Kidney tubule cell (primary cell): ENCODE measurements around the gene CCDC171.
"Not testable (repeated sequence)": the region's sequence is repeated elsewhere in the genome, so short reads cannot be mapped to it uniquely, and the experiment has no call there.

Experiments used
- DNase-seq: peaks from one replicate; pipeline ENCODE4 v3.0.0-alpha.2; 2018; ENCODE audit warnings: low spot score

Gene CCDC171

DNA sequence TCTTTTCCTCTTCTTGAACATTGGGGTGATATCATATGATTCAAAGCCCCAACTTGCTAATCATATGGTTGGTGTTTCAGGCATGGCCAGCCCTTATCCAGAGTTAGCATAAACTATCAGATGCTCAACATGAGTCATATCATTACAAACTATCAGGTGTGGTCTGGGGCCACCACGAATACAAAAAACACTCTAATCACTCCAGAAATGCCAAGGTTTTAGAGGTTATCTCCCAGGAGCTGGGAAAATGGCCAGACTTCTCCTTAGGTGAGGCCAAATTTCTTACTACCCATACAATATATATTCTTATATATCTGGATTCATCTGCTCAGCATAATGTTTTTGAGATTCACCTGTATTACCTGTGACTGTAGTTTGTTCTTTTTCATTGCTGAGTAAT, 210.5 kb downstream of the CCDC171 start:
- DNase-seq: no peak

DNA sequence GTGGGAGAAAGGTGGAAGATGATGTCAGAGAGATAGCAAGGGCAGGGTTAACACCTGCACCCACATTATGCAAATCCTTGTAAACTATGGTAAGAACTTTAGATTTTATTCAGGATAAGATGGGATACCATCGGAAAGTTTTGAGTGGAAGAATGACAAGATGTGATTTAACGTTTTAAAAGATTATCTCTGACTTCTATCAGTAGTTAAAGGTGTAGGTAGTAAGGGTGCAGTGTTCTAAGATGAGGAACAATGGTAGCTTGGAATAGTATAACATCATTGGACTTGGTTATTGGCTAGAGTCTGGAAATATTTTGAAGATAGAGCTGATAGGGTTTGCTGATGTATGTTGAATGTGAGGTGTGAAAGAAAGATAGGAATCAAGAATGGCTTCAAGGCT, 211.3 kb downstream of the CCDC171 start:
- no peak for DNase-seq

DNA sequence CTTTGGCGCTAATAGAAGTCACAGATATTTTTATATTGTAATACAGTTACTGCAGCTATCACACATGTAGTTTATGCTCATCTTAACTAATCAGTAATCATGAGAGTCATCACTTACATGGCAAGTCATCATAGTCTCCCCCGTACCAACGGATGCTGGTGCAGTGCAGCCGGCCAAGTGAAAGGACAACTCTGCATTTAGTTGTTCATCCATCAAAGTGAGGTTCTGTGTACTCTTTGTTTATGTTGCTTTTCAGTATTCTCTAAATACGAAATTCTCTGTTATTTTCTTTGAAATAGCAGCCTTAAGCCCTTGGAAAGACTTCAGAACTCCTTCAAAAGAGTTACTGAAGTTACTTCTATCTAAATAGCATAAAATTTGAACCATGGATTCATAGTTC, 216.7 kb downstream of the CCDC171 start:
- DNase-seq: no peak

DNA sequence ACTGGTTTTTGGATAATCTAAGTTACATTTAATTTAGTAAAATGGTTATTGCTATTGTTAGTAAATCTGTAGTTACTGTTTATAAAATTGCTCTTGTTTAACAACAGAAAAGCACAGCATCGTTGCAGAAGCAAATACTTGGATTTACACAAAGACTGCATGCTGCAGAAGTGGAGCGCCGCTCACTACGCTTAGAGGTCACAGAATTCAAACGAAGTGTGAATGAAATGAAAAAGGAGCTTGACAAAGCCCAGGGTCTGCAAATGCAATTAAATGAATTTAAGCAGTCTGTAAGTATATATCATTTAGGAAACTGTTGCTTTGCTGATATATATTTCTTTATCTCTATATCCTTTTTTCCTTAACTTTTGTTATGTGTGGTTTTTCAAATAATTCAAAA, 226.0 kb downstream of the CCDC171 start:
- no peak for DNase-seq

DNA sequence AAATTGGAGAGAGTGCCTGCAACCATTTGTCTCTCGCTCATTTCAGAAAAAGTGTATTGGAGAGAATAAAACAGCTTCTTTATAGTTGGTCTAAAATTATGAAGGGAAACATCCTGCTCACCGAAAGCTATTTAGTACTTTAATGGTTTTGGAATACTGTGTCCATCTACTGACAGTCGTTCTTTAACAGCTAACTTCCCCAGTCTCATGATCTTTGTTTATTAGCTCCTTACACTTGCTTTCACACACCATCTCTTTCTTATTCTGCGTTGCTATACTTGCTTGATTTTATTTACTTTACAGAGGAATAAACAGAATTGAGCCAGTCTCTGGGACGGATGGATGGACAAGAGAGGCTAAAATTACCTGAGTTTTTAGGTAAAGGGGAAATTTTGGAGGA, 229.3 kb downstream of the CCDC171 start:
- no peak for DNase-seq

DNA sequence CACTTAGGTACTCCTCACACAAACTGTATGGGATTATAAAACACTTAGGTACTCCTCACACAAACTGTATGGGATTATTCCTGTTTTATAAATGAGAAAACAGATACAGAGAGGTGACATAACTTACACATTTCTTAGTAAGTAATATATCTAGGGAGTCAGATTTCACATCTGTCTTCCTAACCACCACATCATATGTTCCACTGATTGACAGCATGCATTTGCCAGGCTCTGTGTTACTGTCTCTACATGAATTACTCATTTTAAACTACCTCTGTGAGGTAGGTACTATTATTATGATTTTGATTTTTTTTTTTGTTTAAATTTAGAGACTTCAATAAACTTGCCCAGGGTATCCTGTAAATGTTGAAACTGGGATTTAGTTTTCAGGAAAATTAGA, 232.7 kb downstream of the CCDC171 start:
- DNase-seq: no peak

DNA sequence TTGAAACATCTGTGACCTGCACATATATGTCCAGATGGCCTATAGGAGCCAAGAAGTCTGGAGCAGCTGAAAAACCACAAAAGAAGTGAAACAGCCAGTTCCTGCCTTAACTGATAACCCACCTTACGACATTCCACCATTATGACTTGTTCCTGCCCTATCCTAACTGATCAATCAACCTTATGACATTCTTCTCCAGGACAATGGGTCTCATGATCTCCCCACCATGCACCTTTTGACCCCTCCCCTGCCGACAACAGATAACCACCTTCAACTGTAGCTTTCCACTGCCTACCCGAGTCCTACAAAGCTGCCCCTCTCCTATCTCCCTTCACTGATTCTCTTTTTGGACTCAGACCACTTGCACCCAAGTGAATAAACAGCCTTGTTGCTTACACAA, 233.8 kb downstream of the CCDC171 start:
- no peak for DNase-seq

DNA sequence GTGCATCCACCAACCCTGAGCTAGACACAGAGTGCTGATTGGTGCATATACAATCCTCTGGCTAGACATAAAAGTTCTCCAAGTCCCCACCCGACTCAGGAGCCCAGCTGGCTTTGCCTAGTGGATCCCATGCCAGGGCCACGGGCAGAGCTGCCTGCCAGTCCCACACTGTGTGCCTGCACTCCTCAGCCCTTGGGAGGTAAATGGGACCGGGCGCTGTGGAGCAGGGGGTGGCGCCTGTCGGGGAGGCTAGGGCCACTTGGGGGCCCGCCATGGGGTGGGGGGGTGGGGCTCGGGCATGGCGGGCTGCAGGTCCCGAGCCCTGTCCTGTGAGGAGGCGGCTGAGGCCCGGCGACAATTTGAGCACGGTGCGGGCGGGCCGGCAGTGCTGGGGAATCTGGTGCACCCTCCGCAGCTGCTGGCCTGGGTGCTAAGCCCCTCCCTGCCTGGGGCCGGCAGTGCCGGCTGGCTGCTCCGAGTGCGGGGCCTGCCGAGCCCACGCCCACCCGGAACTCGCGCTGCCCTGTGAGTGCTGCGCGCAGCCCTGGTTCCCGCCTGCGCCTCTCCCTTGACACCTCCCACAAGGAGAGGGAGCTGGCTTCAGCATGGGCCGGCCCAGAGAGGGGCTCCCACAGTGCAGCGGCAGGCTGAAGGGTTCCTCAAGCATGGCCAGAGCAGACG, 257.5 kb downstream of the CCDC171 start:
- DNase-seq: not testable (repeated sequence)

DNA sequence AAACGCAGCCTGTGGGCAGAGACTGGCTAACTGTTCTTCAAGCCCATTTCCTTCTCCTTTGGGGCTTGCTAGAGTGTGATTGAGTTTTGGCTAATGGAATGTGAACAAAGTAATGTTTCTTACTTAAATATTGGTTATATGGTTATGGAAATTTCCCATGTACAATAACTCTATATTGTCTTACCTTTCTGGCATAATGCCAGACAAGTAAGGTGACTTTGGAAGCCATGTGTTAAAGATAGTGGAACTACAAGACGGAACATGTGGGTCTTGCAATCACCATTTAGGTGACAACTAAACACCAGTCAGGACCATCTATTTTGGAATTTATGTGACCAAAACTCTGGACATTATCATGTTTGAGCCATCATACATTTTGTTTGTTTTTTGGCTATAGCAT, 260.2 kb downstream of the CCDC171 start:
- no peak for DNase-seq

DNA sequence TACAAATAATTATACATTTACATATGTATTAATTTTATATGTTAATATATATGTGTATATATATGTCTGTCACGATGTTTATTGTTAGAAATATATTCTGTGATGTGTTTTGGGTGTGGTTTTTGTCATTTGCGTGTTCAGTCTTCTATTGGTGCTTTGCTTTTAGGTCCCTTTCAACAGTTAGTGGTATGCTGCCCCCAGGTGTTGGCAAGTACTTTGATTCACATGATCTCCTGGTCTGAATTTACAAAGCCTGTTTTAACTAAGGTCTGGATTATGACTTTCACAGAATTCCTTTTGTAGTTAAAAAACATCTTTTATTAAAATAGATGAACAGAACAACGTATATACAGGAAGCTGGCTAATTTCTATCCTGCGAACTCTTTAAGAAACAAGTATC, 271.5 kb downstream of the CCDC171 start:
- peak; percentile 8 for DNase-seq

DNA sequence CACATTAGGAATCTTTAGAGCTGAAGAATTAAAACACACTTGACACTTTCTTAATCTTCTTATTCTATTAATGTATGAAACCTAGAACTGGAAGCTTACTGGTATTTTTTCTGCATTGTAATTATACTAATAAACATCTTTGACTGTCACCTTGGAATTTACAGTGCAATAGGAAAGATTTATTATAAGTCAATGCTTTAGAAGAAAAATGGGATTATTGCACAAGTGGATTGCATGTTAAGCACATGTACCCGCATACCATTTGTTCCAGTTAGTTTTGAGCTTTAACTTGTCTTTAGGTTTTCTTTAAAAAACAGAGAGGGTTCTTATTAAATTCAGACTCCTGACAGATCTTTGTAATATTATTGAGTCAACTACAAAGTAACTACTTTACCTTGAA, 278.5 kb downstream of the CCDC171 start:
- no peak for DNase-seq

DNA sequence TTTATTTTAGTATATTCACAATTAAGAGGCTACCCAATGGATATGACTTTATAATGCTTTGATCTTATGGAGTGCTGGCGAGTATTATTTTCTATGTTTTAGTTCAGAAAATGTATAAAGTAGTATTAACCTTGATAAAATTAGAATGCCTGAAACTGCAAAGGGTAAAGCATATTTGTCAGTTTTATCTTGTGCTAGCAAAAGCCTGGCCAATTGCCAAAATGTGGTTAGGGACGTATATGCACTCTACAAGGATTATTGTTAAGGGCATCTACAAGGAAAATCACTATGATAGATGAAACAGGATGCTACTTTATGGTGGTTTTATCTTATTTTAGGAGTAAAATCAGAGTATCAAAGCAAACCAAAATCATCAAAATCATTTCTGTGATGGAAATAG, 281.7 kb downstream of the CCDC171 start:
- no peak for DNase-seq

DNA sequence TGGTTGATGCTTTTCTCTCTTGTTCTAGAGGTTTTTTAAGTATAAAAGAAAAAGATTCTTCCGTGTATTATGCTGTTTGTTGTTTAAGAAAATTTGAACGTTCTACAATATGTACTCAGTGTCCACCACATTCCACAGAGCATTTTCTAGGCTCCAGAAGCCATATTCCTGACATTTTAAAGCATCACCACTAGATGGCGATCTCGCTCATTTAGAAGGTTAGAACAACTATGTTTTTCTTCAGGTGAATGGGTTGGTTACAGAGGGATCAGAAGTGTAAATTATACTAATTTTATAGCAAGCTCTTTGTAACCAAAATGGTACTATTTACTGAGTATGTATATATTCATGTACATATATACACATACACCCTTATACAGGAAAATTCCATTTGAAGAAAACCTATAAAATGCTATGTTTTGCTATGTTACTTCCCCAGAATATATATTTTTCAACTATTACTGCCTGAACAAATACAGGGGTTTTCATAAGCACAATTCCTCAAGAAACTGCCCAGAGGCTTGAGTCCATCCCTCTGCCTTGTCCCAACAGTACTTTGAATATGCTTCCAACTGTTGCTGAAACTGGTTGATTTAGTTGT, 284.3 kb downstream of the CCDC171 start:
- peak; percentile 64 for DNase-seq

DNA sequence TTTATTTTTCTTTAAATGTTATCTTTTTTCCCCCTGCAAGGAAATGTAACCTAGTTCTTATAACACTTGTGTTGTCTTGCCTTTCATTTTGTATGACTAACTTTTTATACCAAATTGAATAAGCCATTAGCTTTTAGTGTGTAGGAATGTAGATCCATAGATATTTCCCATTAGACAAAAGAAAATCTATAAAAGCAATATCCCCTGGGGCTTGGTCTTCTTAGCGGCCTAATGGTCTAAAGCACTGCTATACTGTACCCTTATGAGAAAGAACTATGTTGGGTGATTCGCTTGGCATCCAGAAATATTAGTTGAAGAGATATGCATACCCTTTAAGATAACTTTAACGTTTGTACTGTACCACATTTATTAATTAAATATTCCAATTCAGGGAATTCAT, 289.2 kb downstream of the CCDC171 start:
- no peak for DNase-seq

DNA sequence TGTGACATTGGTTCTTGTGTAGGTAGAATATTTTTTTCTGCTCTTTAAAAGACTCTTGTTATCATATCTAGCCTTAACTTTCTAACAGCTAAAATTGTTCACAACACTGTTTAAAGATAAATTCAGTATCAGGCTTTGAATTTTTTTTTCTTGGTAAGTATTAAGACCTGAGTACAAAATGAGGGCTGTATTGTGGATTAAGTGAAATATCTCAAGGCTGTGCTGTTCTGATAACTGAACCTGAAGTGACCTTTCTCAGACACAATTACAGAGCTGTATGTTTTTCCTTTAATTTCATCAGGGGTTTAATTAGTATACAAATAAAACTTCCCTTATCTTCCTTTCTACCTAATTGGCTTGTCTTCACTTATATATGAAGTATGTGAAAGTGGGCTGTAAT, 290.5 kb downstream of the CCDC171 start:
- DNase-seq: no peak

DNA sequence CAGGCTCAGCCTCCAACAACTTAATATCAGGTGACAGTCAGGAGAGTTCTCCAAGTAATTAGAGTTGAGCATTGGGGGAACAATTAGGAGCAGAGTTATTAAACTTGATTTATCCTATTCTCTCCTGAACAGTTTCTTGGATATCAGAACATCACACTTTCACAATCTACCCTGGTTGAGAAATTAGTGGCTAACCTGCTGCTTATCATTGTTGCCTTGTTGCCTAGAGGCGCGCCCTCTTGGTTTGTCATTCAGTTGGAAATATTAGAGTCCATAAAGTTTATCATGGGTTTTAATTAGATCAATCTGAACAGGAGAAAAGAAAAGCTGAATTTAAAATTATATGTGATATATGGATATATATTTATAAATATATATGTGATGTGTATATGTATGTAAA, 291.1 kb downstream of the CCDC171 start:
- no peak for DNase-seq

DNA sequence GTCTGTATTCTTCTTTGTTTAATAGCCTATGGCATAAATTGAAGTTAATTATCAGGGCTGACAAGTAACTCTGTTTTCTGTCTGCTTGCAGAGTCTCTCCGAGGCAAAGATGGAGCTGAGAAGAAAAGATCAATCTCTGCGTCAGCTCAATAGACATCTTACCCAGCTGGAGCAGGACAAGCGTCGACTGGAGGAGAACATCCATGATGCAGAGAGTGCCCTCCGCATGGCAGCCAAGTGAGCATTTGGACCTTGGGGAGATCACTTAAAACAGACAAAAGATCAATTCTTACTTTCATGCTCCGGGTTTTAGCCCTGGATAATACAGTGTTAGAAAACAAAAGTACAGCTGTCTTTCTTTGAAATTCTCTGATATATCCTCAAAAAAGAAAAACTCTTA, 293.8 kb downstream of the CCDC171 start:
- DNase-seq: no peak

DNA sequence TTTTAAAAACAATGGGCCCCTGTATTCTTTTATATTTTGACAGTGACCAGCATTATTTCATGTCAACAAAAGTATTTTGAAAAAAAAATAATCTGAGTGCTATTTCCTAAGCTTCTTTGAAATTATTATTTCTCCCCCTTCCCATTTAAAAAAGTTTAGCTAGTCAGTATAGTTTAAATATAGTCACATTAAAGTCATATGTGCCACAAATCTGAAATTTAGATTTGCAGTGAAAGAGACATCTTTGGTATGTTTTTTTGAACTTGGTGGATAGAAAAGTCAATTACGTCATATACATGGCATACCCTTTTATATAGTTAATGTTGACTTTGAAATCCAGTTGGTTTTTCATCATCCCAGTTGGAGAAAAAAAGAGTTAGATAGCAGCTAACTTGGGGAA, 297.0 kb downstream of the CCDC171 start:
- DNase-seq: no peak

DNA sequence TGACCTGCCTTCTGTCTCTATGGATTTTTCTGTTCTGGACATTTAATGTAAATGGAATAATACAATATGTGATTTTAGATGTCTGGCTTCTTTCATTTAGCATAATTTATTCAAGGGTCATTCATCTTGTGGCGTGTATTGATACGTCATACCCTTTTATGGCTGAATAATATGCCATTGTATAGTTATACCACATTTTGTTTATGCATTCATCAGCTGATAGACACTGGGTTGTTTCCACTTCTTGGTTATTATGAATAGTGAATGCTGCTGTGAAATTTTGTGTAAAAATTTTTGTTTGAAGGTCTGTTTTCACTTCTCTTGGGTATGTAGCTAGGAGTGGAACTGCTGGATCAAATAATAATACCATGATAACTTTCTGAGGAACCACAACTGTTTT, 298.9 kb downstream of the CCDC171 start:
- DNase-seq: no peak

DNA sequence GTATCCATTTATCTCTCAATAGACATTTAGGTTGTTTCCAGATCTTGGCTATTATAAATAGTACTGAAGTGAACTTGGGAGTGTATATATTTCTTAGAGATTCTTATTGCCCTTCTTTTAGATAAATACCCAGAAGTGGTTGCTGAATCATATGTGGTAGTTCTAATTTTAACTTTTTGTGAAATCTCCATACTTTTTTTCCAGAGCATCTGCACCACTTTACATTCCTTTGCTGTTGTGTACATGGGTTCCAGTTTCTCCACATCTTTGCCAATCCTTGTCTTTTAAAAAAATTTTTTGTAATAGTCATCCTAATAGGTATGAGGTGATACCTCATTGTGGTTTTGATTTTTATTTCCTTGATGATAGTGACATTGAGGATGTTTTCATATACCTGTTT, 303.7 kb downstream of the CCDC171 start:
- no peak for DNase-seq

DNA sequence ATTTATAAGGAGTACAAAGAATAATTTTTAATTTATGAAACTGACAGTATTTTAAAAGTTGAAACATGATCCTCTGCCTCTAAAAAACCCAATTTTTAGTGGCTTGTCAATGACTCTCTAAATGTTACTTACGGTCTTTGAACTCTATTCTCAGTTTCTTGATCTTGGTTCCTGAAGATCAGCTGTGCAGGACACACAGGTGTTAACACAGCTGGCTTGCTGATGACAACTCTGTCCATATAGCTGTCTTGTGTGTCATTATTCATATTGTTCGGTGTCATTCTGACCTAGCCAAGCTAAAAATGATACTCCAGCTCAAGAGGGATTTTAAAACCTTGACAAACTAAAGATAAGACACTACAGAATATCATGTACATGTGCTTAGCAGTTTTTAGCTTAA, 314.5 kb downstream of the CCDC171 start:
- no peak for DNase-seq

DNA sequence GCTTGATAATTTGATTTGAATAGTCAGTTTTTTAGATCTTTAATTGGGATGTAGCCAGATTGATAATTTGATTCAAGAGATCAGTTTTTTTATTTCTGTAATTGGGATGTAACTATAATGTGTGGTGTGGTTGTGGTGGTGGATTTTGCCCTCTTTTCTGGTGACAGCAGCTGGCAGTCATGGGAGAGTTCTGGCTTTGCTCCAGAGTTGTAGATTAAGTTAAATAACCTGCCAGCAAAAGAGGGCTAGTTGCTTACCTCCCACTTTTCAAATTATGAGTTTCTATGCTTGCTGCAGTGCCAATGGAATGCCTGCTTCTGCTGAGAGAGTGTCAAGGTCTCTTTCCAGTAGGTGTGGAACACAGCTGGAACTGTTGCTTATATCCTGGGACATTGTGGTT, 315.1 kb downstream of the CCDC171 start:
- no peak for DNase-seq

DNA sequence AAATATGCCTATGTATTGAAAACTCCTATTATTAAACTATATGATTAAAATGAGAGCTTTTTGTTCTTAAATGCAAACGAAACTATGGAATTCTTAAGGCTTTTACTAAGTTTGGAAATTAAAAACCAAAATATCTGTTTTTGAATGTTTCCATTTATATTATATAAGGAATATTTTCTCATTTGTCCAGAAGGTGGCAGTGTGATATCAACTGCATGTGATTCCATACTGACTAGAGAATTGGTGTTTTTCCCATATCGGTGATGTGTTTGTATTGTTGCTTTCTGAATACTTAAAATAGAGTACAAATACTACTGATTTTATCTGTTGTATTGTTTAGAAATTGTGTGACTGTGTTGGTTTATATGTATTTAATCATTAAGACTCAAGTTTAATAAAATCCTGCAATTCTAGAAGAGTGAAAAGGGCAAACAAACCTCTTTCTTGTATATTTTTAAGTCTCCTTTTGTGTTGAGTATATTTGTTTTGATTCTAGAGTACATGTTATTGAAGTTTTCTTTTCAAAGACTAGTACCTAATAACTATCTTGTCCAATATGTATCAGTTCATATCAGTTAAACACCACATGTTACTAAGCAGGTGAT, 320.8 kb downstream of the CCDC171 start:
- DNase-seq: peak; percentile 58

DNA sequence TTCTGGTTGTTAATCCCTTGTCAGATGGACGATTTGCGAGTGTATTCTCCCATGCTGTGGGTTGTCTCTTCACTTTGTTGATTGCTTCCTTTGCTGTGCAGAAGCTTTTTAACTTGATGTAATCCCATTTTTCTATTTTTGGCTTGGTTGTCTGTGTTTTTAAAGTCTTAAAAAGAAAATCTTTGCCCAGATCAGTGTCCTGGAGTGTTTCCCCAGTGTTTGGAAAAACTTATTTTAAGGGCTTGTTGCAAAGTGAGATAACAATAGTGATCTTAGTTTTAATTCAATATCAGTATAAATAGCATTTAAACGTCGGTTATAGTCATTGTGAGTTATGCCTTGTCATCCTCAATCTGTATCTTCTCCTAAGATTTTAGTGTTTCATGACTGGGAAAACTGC, 329.5 kb downstream of the CCDC171 start:
- DNase-seq: no peak
